GM04503 (cell line): ENCODE results near the gene HEATR5A.
"Not testable (repeated sequence)": the region's sequence is repeated elsewhere in the genome, so short reads cannot be mapped to it uniquely, and the experiment has no call there.

Source experiments
- DNase-seq: peaks from one replicate; pipeline ENCODE4 v3.0.0-alpha.2; 2012; ENCODE audit warnings: low read depth

Gene HEATR5A

DNA sequence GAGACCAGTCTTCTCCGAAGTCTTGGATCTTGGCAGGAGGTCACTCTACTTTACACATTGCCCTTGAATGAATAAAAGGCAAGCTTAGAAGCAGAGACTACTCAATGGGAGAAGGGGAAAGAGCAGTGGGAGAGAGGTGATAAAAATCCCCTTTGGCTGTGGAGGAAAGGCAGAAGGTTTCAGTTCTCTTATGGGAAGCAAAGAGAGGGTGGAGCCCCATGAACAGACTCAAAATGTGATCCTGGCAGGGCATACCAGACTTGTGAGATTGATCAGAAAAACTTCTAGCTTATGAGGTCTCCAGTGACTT, 163.2 kb downstream of the HEATR5A start:
- no peak for DNase-seq

- DNase-seq = no peak
These were observed 163.7 kb downstream of the HEATR5A start for GRCh38 chr14:31256534-31257243.

- DNase-seq = not testable (repeated sequence)
These were observed 164.4 kb downstream of the HEATR5A start for GRCh38 chr14:31255918-31256317.

- DNase-seq = no peak
These were observed 165.1 kb downstream of the HEATR5A start for GRCh38 chr14:31255286-31255685.

DNA sequence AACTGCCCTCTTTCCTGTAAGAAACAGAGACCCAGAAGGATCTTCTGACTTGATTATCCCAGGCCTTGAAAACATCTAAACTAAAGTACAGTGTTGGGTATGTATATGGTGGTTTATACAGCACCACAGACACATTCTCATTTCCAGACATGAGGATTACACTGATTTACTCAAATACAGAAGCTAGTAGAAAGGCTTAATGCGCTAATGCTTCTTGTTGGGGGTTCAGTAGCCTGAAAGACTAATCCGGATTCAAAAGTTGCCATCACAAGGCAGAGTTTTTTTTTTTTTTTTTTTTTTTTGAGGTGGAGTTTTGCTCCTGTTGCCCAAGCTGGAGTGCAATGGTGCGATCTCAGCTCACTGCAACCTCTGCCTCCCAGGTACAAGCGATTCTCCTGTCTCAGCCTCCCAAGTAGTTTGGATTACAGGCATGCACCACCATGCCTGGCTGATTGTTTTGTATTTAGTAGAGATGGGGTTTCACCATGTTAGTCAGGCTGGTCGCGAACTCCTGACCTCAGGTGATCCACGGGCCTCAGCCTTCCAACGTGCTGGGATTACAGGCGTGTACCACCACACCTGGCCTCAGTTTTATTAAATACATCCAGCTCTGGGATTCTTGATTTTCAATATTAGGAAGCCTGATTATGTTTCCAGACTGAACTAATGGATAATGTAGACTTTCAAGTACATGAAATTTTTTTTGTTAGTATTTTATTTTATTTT, 166.4 kb downstream of the HEATR5A start:
- DNase-seq = no peak

DNA sequence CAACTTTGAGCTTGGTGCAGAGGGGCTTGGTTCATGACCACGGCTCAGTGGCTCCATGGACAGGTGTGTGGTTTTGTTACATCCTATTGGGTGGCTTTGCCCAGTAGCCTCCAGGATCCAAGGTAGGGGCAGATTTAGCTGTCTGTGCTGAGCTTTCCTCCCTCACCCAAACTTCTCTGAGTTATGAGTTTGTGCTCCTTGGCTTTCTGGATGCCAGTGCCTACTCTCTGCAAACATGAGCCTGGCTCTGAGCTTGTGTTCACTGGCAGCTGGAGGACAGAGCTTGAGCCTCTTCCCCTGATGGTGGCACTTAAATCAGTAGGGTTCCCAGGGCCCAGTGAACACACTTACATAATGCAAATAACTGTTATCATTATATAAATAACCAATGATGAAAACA, 167.5 kb downstream of the HEATR5A start:
- DNase-seq = no peak

DNA sequence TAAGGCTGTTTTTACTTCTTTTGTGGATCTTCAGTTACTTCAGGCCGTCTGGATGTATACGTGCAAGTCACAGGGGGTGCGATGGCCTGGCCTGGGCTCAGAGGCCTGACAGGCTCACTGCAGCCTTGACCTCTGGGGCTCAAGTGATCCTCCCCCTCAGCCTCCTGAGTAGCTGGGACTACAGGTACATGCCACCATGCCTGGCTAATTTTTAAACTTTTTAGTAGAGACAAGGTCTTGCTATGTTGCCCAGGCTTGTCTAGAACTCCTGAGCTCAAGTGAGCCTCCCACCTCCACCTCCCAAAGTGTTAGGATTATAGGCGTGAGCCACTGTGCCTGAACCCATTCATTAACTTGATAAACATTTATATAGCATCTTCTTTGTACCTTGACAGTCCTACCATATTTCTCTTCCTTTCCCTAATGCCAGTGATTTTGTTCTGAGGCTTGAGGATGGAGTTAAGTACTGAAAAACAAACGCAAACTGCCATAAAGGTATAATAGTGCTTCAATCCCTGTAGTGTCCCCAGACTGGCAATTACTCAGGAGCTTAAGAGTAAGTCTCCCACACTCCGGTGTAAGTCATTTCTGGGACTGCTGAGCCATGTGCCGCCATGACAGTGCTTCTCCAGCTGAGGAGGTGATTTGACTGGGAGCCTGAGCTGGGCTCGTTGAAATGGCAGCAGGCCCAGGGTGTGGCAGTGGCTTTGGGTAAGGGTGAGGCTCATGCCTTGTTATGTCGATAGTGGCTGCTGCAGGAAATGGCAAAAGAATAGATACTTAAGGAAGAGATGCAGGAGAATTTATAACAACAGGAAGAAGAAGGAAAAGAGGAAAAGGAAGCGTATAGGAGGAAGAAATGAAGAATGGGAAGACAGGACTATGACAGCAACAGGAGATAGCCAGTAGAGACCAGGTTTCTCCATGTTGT, 169.1 kb downstream of the HEATR5A start:
- DNase-seq = no peak

GRCh38 chr14:31244626-31245025, 175.7 kb downstream of the HEATR5A start:
- DNase-seq = no peak

GRCh38 chr14:31243860-31244259, 176.5 kb downstream of the HEATR5A start:
- DNase-seq = no peak

GRCh38 chr14:31242161-31242940, 178.0 kb downstream of the HEATR5A start:
- DNase-seq = not testable (repeated sequence)
